DMS53 treated with DMSO at 0.1 percent for 48 hours (cell line): Measurements from ENCODE around the gene MFAP4.

Experiments
- DNase-seq: peaks from one replicate; lab custom pipeline; 2025; ENCODE audit not compliant: unreplicated experiment; lab: John Stamatoyannopoulos, UW

The MFAP4 gene

GRCh38 chr17:19386974-19387920 lies at the start of gene MFAP4:
TSS of gene MFAP4 (minus strand) at chr17:19387190. CDS start at chr17:19387155, 35 bp downstream.
- no peak for DNase-seq

- DNase-seq, result no peak
Observed at GRCh38 chr17:19433727-19434340, 46.8 kb upstream of the MFAP4 start.

- DNase-seq, result no peak
Observed at GRCh38 chr17:19433255-19433654, 46.3 kb upstream of the MFAP4 start.

- no peak for DNase-seq
Observed at GRCh38 chr17:19431691-19432090, 44.7 kb upstream of the MFAP4 start.

- no peak for DNase-seq
Observed at GRCh38 chr17:19426631-19427030, 39.6 kb upstream of the MFAP4 start.

GRCh38 chr17:19424934-19425868 lies 38.2 kb upstream of the MFAP4 start:
- no peak for DNase-seq

- DNase-seq, result no peak
Observed at GRCh38 chr17:19421926-19422325, 34.9 kb upstream of the MFAP4 start.

GRCh38 chr17:19421219-19421618 lies 34.2 kb upstream of the MFAP4 start:
- no peak for DNase-seq

GRCh38 chr17:19418251-19418992 lies 31.4 kb upstream of the MFAP4 start:
- no peak for DNase-seq

GRCh38 chr17:19417611-19418010 lies 30.6 kb upstream of the MFAP4 start:
- DNase-seq, result no peak

GRCh38 chr17:19415806-19416775 lies 29.1 kb upstream of the MFAP4 start:
- no peak for DNase-seq

GRCh38 chr17:19415311-19415710 lies 28.3 kb upstream of the MFAP4 start:
- no peak for DNase-seq

- no peak for DNase-seq
Observed at GRCh38 chr17:19414396-19415280, 27.6 kb upstream of the MFAP4 start.

- DNase-seq, result no peak
Observed at GRCh38 chr17:19413761-19414160, 26.8 kb upstream of the MFAP4 start.

GRCh38 chr17:19412984-19413383 lies 26.0 kb upstream of the MFAP4 start:
- no peak for DNase-seq

GRCh38 chr17:19412510-19412909 lies 25.5 kb upstream of the MFAP4 start:
- no peak for DNase-seq

- no peak for DNase-seq
Observed at GRCh38 chr17:19411631-19412030, 24.6 kb upstream of the MFAP4 start.

GRCh38 chr17:19410875-19411620 lies 24.1 kb upstream of the MFAP4 start, which contains the start of gene RNF112:
TSS of gene RNF112 (plus strand) at chr17:19411232. CDS start at chr17:19411409, 177 bp downstream.
- no peak for DNase-seq
